Esophagus squamous epithelium (tissue), 5 donors: ENCODE results near the gene HS6ST1. TPM values are rescaled to one million over a fixed set of nuclear protein-coding genes. Genes with fewer than 3 reads are reported as not detected.

Experiments
- DNase-seq: peaks from one replicate; lab custom pipeline; 2025; lab: John Stamatoyannopoulos, UW
- H3K27ac ChIP-seq, 4 donors: fragments of 200-600 bp; sonication (generic); one replicate each; pipeline ENCODE4 v1.5.1; 2016 to 2019; ENCODE audit warnings: mild to moderate bottlenecking in 1 of 4
- H3K27me3 ChIP-seq, 4 donors: fragments of 200-600 bp; sonication (generic); 1 replicate in 3 of 4; 2 replicates in 1 of 4; pipeline versions ENCODE4 v1.5.1 to v1.6.0; 2017 to 2021; ENCODE audit warnings: antibody characterized with exemption in 1 of 4
- H3K36me3 ChIP-seq, 3 donors: fragments of 200-600 bp; sonication (generic); one replicate each; pipeline ENCODE4 v1.5.1; 2016 to 2019
- H3K4me1 ChIP-seq, 3 donors: fragments of 200-600 bp; sonication (generic); one replicate each; pipeline ENCODE4 v1.5.1; 2017 to 2019
- H3K4me3 ChIP-seq, 4 donors: fragments of 200-600 bp; sonication (generic); 1 replicate in 3 of 4; 2 replicates in 1 of 4; pipeline ENCODE4 v1.5.1; 2016 to 2019; ENCODE audit warnings: mild to moderate bottlenecking in 2 of 4, moderate library complexity in 1 of 4
- H3K9me3 ChIP-seq, 3 donors: fragments of 200-600 bp; sonication (generic); one replicate each; pipeline ENCODE4 v1.5.1; 2016 to 2019
- CTCF ChIP-seq, 6 experiments: fragments of 450-650 bp in 4 of 6; fragments of 200-600 bp in 2 of 6; sonication (generic) in 2 of 6; IDR thresholded peaks; one replicate each; pipeline ENCODE4 v1.5.1; 2016 to 2019; ENCODE audit warnings: antibody characterized with exemption in 6 of 6, mild to moderate bottlenecking in 4 of 6, moderate library complexity in 4 of 6
- POLR2A ChIP-seq, 4 donors: fragments of 450-650 bp; IDR thresholded peaks; one replicate each; pipeline ENCODE4 v1.6.1; 2017; ENCODE audit warnings: antibody characterized with exemption in 4 of 4, mild to moderate bottlenecking in 4 of 4, moderate library complexity in 3 of 4
- WGBS, 2 donors: methylation state at CpG; one replicate each; pipeline ENCODE4 v1.1.5; 2018; 5-methylcytosine and 5-hydroxymethylcytosine counted together
- intact Hi-C: fragments of 100-400 bp; cut with DNase I; formaldehyde crosslinking; loops from one replicate; pipeline ENCODE4 v1.15.0; 2022
- total RNA-seq, 4 donors: library from RNA; depleted of rRNA; stranded (reverse); fragments of >200 nt; gene quantifications; one replicate each; pipeline ENCODE4 v1.1.0, GENCODE V29; 2016
- donor health status: DM: yes; HTN: yes; CAD: no.

HS6ST1 gene
- total RNA-seq, 4 donors from 2014 or later = 44.7 to 73.8 (median 56.8) TPM

GRCh38 chr2:128306081-128306930, 12.4 kb downstream of the HS6ST1 start:
- 15 to 24% methylated on average over 4 to 7 of the region's 24 CpGs for WGBS, 2 donors
- peaks cover 0 to 14% (median 0%) of the 10 kb centered on the region in 3 donors for H3K36me3 ChIP-seq
- intact Hi-C loops = no loop called here
- H3K4me3 ChIP-seq = peak overlapping the region in 3 of 4 donors; percentile 27 to 50 (median 29)
- peak overlapping the region; percentile 85 to 97 (median 94) for H3K27ac ChIP-seq
- H3K9me3 ChIP-seq = no peaks in the 10 kb centered on the region
- H3K4me1 ChIP-seq = peaks cover 80 to 100% (median 98%) of the 10 kb centered on the region in 3 donors
- no peak for DNase-seq
- H3K27me3 ChIP-seq = no peaks in the 10 kb centered on the region
- peak in 1 of 4 donors; percentile 3 for TF ChIP-seq POLR2A (IDR thresholded peaks at IDR 0.05)
- peak in 2 of 6 experiments; percentile 10 to 14 for TF ChIP-seq CTCF (IDR thresholded peaks at IDR 0.05)

GRCh38 chr2:128305555-128306080, 13.1 kb downstream of the HS6ST1 start:
- Histone ChIP-seq H3K27me3 (no peaks in the 10 kb centered on the region), H3K4me3 (peak overlapping the region in 3 of 4 donors; percentile 27 to 50 (median 29)), H3K36me3 (peaks cover 0 to 13% (median 0%) of the 10 kb centered on the region in 3 donors), H3K27ac (peak overlapping the region; percentile 85 to 97 (median 94)), H3K9me3 (no peaks in the 10 kb centered on the region), H3K4me1 (peaks cover 87 to 100% (median 100%) of the 10 kb centered on the region in 3 donors)
- 8 to 20% methylated on average over 1 to 2 of the region's 11 CpGs for WGBS, 2 donors
- peak in 1 of 4 donors; percentile 4 for TF ChIP-seq POLR2A (IDR thresholded peaks at IDR 0.05)
- no peak for TF ChIP-seq CTCF (IDR thresholded peaks at IDR 0.05)
- DNase-seq = no peak
- intact Hi-C loops = no loop called here

- H3K9me3 ChIP-seq = no peaks in the 10 kb centered on the region
- intact Hi-C loops = no loop called here
- no peaks in the 10 kb centered on the region for H3K27me3 ChIP-seq
- H3K4me1 ChIP-seq = peaks cover 82 to 100% (median 95%) of the 10 kb centered on the region in 3 donors
- 26 to 33% methylated on average over 1 to 6 of the region's 11 CpGs for WGBS, 2 donors
- TF ChIP-seq CTCF (IDR thresholded peaks at IDR 0.05) (no peak), POLR2A (IDR thresholded peaks at IDR 0.05) (no peak)
- DNase-seq = no peak
- peak overlapping the region; percentile 85 to 97 (median 94) for H3K27ac ChIP-seq
- peak overlapping the region in 3 of 4 donors; percentile 27 to 50 (median 29) for H3K4me3 ChIP-seq
- peaks cover 0 to 6% (median 0%) of the 10 kb centered on the region in 3 donors for H3K36me3 ChIP-seq
These were observed 13.7 kb downstream of the HS6ST1 start for GRCh38 chr2:128304715-128305554.

- intact Hi-C loops = no loop called here
These were observed 14.3 kb downstream of the HS6ST1 start for GRCh38 chr2:128304330-128304714.

More at GRCh38 chr2:128304330-128304714, 14.3 kb downstream of the HS6ST1 start:
- no peak overlapping the region for H3K4me3 ChIP-seq
- DNase-seq = no peak
- TF ChIP-seq POLR2A (IDR thresholded peaks at IDR 0.05) (no peak), CTCF (IDR thresholded peaks at IDR 0.05) (no peak)
- peaks cover 0 to 4% (median 0%) of the 10 kb centered on the region in 3 donors for H3K36me3 ChIP-seq
- peak overlapping the region; percentile 85 to 97 (median 94) for H3K27ac ChIP-seq
- no peaks in the 10 kb centered on the region for H3K27me3 ChIP-seq
- peaks cover 76 to 100% (median 89%) of the 10 kb centered on the region in 3 donors for H3K4me1 ChIP-seq
- 64% methylated on average over 3 of the region's 5 CpGs; no CpG with 5 or more reads in 1 of the 2 donors for WGBS, 2 donors
- no peaks in the 10 kb centered on the region for H3K9me3 ChIP-seq
